SK-N-MC (cell line): ENCODE measurements around the gene SFI1.

Experiments
- EZH2 ChIP-seq: fragments of 200-600 bp; sonication (generic); IDR thresholded peaks from one replicate; pipeline ENCODE4 v1.6.1; 2017; ENCODE audit warnings: antibody characterized with exemption
- POLR2AphosphoS5 ChIP-seq: IDR thresholded peaks from 2 replicates; pipeline ENCODE4 v1.6.1; 2012; ENCODE audit warnings: mild to moderate bottlenecking, low read depth, low read length, borderline replicate concordance

DNA sequence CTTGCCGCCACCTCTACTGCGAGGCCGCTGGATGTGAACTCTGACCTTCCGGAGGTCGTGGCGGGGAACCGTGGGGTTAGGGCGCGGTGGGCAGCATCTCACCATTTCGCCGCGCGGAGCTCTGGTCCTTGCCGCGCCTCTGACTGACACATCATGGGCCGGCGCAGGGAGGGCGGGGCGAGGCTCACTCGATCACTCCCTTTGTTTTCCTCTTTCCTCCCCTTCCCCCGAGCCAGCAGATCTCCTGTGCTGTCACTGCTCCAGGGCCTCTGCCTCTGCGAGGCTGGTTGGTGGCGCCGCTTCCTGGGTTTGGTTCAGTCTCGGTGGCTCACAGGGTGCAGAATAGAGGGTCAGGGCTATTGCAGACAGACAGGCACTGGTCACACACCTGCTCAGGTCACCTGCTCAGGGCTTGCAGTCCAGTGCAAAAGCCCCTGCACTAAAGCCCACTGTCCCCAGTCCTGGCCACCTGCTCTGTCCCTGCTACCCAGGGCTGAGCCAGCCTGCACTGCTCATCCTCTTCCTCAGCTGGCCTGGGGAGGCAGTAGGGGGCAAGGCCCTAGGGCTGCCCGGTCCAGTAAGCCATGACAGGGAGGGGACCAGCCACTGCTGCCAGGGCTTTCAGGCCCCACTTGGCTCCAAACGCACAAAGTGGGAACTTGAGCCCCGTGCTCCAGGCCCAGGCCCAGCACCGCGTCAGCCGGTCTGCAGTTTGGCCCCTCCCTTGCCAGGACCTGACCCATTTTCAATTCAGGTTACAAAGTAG lies 129.5 kb downstream of the SFI1 start:
- TF ChIP-seq EZH2 (no peak), POLR2AphosphoS5 (no peak)
